Fibroblast of the aortic adventitia (primary cell): ENCODE measurements around the gene INSL3. TPM values are rescaled to one million over a fixed set of nuclear protein-coding genes. Genes with fewer than 3 reads are reported as not detected.

Experiments used
- DNase-seq: peaks from one replicate; pipeline ENCODE4 v3.0.0-alpha.2; 2010; ENCODE audit warnings: low read depth
- H3K4me3 ChIP-seq: 2 replicates; pipeline ENCODE4 v1.5.1; 2011; ENCODE audit warnings: low read depth, mild to moderate bottlenecking, control low read depth, low read length, moderate library complexity
- CTCF ChIP-seq: IDR thresholded peaks from 2 replicates; pipeline ENCODE4 v1.5.1; 2011; ENCODE audit warnings: mild to moderate bottlenecking, low read length, control low read depth, inconsistent platforms; ENCODE audit not compliant: insufficient read depth
- total RNA-seq: library from RNA; depleted of rRNA; stranded (reverse); fragments of >200 nt; gene quantifications from 2 replicates; pipeline ENCODE4 v1.2.3, GENCODE V29; 2012; ENCODE audit warnings: low replicate concordance

INSL3 gene
- total RNA-seq, 1 donor = not detected

GRCh38 chr19:17812099-17812498 is 9.2 kb downstream of the INSL3 start:
- no peak for TF ChIP-seq CTCF

GRCh38 chr19:17811681-17812080 is 9.6 kb downstream of the INSL3 start:
- H3K4me3 ChIP-seq = no peak overlapping the region
- no peak for TF ChIP-seq CTCF
- no peak for DNase-seq

More at GRCh38 chr19:17812099-17812498, 9.2 kb downstream of the INSL3 start:
- no peak overlapping the region for H3K4me3 ChIP-seq
- no peak for DNase-seq

- no peak overlapping the region for H3K4me3 ChIP-seq
- no peak for TF ChIP-seq CTCF
- DNase-seq = no peak
Observed at GRCh38 chr19:17811103-17811502, 10.2 kb downstream of the INSL3 start.

GRCh38 chr19:17807731-17808316 is 13.5 kb downstream of the INSL3 start:
- no peak for TF ChIP-seq CTCF
- no peak overlapping the region for H3K4me3 ChIP-seq
- no peak for DNase-seq

GRCh38 chr19:17806945-17807344 is 14.4 kb downstream of the INSL3 start:
- no peak for TF ChIP-seq CTCF
- DNase-seq = no peak
- no peak overlapping the region for H3K4me3 ChIP-seq

- H3K4me3 ChIP-seq = no peak overlapping the region
- TF ChIP-seq CTCF = no peak
- DNase-seq = no peak
Observed at GRCh38 chr19:17805427-17805826, 15.9 kb downstream of the INSL3 start.

- TF ChIP-seq CTCF = no peak
- no peak for DNase-seq
- H3K4me3 ChIP-seq = no peak overlapping the region
Observed at GRCh38 chr19:17803264-17803896, 17.9 kb downstream of the INSL3 start.
